Smooth muscle cell (in vitro differentiated cells): ENCODE data around the gene DBF4B. TPM values are rescaled to one million over a fixed set of nuclear protein-coding genes. Genes with fewer than 3 reads are reported as not detected.
"Not testable (repeated sequence)": the region's sequence is repeated elsewhere in the genome, so short reads cannot be mapped to it uniquely, and the experiment has no call there.

Experiments used
- DNase-seq: peaks from one replicate; lab custom pipeline; 2025; ENCODE audit not compliant: unreplicated experiment; lab: John Stamatoyannopoulos, UW
- H2AFZ ChIP-seq: fragments of 200-600 bp; sonication (generic); 2 replicates; pipeline ENCODE4 v1.6.0; 2016; ENCODE audit warnings: antibody characterized with exemption, low read depth, mild to moderate bottlenecking
- H3F3A ChIP-seq: fragments of 200-600 bp; sonication (generic); 2 replicates; pipeline ENCODE4 v1.6.0; 2017; ENCODE audit warnings: antibody characterized with exemption, low read depth
- H3K27ac ChIP-seq: fragments of 200-600 bp; sonication (generic); 2 replicates; pipeline ENCODE4 v1.5.1; 2016; ENCODE audit warnings: low read depth, mild to moderate bottlenecking
- H3K27me3 ChIP-seq: fragments of 200-600 bp; sonication (generic); 2 replicates; pipeline ENCODE4 v1.6.1; 2016; ENCODE audit warnings: low read depth, mild to moderate bottlenecking
- H3K36me3 ChIP-seq: fragments of 200-600 bp; sonication (generic); 2 replicates; pipeline ENCODE4 v1.5.1; 2016; ENCODE audit warnings: low read depth
- H3K4me1 ChIP-seq: fragments of 200-600 bp; sonication (generic); 2 replicates; pipeline ENCODE4 v1.5.1; 2016; ENCODE audit warnings: low read depth
- H3K4me2 ChIP-seq: fragments of 200-600 bp; sonication (generic); 2 replicates; pipeline ENCODE4 v1.6.0; 2016; ENCODE audit warnings: mild to moderate bottlenecking
- H3K4me3 ChIP-seq: fragments of 200-600 bp; sonication (generic); 2 replicates; pipeline ENCODE4 v1.5.1; 2016; ENCODE audit warnings: mild to moderate bottlenecking
- H3K79me2 ChIP-seq: fragments of 200-600 bp; sonication (generic); 2 replicates; pipeline ENCODE4 v1.6.0; 2016; ENCODE audit warnings: low read depth, mild to moderate bottlenecking
- H3K9ac ChIP-seq: fragments of 200-600 bp; sonication (generic); 2 replicates; pipeline ENCODE4 v1.6.0; 2016; ENCODE audit warnings: low read depth
- H3K9me3 ChIP-seq: fragments of 200-600 bp; sonication (generic); replicated peaks from 2 replicates; pipeline ENCODE4 v1.5.1; 2016; ENCODE audit warnings: low read depth
- H4K20me1 ChIP-seq: fragments of 200-600 bp; sonication (generic); 2 replicates; pipeline ENCODE4 v1.6.0; 2016; ENCODE audit warnings: low read depth
- CTCF ChIP-seq: fragments of 200-600 bp; sonication (generic); IDR thresholded peaks from 2 replicates; pipeline ENCODE4 v1.5.1; 2017; ENCODE audit warnings: borderline replicate concordance, mild to moderate bottlenecking, antibody characterized with exemption; ENCODE audit not compliant: insufficient read depth, poor library complexity, severe bottlenecking
- WGBS: methylation state at CpG from one replicate; pipeline ENCODE4 v1.1.7; 2016; ENCODE audit warnings: low lambda C conversion rate; 5-methylcytosine and 5-hydroxymethylcytosine counted together
- polyA plus RNA-seq: library from polyadenylated mRNA; unstranded; fragments of >200 nt; fragmentation: Nextera tagmentation; extraction: Ambion mirVana; gene quantifications from 2 replicates; pipeline ENCODE4 v1.2.1, GENCODE V29; 2016
- total RNA-seq: library from RNA; depleted of rRNA; stranded (reverse); fragments of >200 nt; gene quantifications from 2 replicates; pipeline ENCODE4 v1.2.3, GENCODE V29; 2014

The DBF4B gene
- total and polyA plus RNA-seq, 2 experiments from 2014 or later: 1.6 to 2.7 TPM

DNA sequence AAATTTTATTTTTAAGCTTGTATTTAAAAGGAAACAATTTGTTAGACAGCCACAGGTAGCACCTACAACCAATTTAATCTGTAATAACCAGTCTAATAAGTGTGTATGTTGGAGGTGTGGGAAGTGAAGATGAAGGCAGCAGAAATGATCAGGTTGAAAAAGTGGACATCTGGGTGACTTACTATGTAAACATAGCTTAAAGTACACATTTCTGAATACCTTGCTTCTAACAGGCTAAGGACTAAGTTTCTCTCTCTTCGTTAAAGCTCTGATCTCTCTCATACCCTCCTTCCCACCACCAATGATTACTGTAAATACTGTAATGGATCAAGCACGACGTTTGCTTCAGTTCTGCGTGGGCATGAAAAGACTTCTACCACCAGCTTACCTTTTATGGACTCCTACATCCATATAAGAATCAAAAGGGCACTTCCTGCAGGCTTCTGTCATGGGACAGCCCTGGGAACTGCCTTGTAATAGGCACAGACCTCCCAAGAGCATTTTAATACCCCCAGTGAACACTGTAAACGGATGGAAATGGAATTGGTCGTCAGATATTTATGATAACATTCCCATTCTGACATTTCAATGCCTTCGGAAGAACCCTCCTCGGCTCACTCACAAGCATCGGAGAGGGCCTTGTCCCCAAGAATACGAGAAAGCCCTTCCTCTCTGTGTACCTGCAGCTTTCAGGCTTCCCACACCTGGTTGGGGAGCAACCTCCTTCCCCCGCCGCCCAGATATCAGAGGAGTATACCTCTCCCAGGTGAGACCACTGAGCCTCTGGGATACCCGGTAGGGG lies 19.6 kb upstream of the DBF4B start:
- H3F3A ChIP-seq: no peaks in the 10 kb centered on the region
- TF ChIP-seq CTCF: no peak
- H3K27me3 ChIP-seq: no peaks in the 10 kb centered on the region
- peak overlapping the region; percentile 83 for H3K4me3 ChIP-seq
- no peaks in the 10 kb centered on the region for H4K20me1 ChIP-seq
- H3K9ac ChIP-seq: peak overlapping the region; percentile 83
- peaks cover under 1% of the 10 kb centered on the region for H3K36me3 ChIP-seq
- H3K4me2 ChIP-seq: peak overlapping the region; percentile 95
- no peaks in the 10 kb centered on the region for H3K9me3 ChIP-seq
- H3K79me2 ChIP-seq: peaks cover 34% of the 10 kb centered on the region
- peak overlapping the region; percentile 96 for H2AFZ ChIP-seq
- peaks cover 11% of the 10 kb centered on the region for H3K4me1 ChIP-seq
- DNase-seq: no peak
- WGBS: 6% methylated on average over 13 of the region's 13 CpGs
- peak overlapping the region; percentile 70 for H3K27ac ChIP-seq

- Histone ChIP-seq H3K4me2 (peak within 1 kb of the TSS; percentile 95), H4K20me1 (no peaks in the 10 kb centered on the region), H3K36me3 (no peaks in the 10 kb centered on the region), H2AFZ (peak within 1 kb of the TSS; percentile 96), H3K9ac (peak within 1 kb of the TSS; percentile 83), H3K27ac (peak within 1 kb of the TSS; percentile 70), H3K79me2 (peaks cover 31% of the 10 kb centered on the region), H3K4me1 (peaks cover 11% of the 10 kb centered on the region), H3K27me3 (no peaks in the 10 kb centered on the region), H3F3A (no peaks in the 10 kb centered on the region), H3K4me3 (peak within 1 kb of the TSS; percentile 83), H3K9me3 (no peaks in the 10 kb centered on the region)
- no peak for TF ChIP-seq CTCF
- WGBS: under 1% methylated on average over 51 of the region's 51 CpGs
- peak; percentile 75 for DNase-seq
Measured at GRCh38 chr17:44689477-44690217, 18.8 kb upstream of the DBF4B start, which contains the start of gene CCDC43. Gene CCDC43, minus strand, starts transcription at chr17:44689776. Its CDS starts 23 bp downstream, at chr17:44689753.

DNA sequence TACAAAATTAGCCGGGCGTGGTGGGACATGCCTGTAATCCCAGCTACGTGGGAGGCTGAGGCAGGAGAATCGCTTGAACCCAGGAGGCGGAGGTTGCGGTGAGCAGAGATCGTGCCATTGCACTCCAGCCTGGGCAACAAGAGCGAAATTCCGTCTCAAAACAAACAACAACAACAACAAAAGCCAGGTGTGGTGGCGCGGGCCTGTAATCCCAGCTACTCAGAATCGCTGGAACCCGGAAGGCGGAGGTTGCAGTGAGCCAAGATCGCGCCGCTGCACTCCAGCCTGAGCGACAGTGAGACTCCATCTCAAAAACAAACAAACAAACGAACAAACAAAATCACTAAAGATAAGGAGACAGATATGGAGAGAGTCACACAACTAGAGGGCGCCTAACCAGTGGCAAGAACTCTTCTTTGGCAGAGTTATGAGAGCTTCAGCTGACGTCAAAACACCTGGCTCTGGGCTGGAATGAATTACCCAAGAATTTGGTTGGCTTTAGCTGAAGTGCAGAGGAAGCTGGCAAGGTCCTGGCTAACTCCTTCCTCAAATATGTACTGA lies 17.6 kb upstream of the DBF4B start:
- WGBS: 89% methylated on average over 21 of the region's 21 CpGs
- H3K27ac ChIP-seq, H3K36me3 ChIP-seq, H2AFZ ChIP-seq, DNase-seq, H3K9ac ChIP-seq, H3K27me3 ChIP-seq, H4K20me1 ChIP-seq, H3F3A ChIP-seq, H3K9me3 ChIP-seq: not testable (repeated sequence)
- Histone ChIP-seq H3K4me2 (peak overlapping the region; percentile 95), H3K79me2 (peaks cover 31% of the 10 kb centered on the region), H3K4me1 (peaks cover 11% of the 10 kb centered on the region), H3K4me3 (peak overlapping the region; percentile 83)

GRCh38 chr17:44693609-44694008 lies 14.9 kb upstream of the DBF4B start:
- TF ChIP-seq CTCF: no peak
- no peaks in the 10 kb centered on the region for H3K9me3 ChIP-seq
- WGBS: 90% methylated on average over 11 of the region's 11 CpGs
- no peaks in the 10 kb centered on the region for H4K20me1 ChIP-seq
- H3K36me3 ChIP-seq: no peaks in the 10 kb centered on the region
- peaks cover 7% of the 10 kb centered on the region for H3K79me2 ChIP-seq
- no peak overlapping the region for H3K4me2 ChIP-seq
- no peaks in the 10 kb centered on the region for H3K27me3 ChIP-seq
- H3K27ac ChIP-seq: no peak overlapping the region
- H3K4me3 ChIP-seq: no peak overlapping the region
- no peak overlapping the region for H3K9ac ChIP-seq
- no peaks in the 10 kb centered on the region for H3F3A ChIP-seq
- peaks cover 7% of the 10 kb centered on the region for H3K4me1 ChIP-seq
- no peak overlapping the region for H2AFZ ChIP-seq
- no peak for DNase-seq

GRCh38 chr17:44700288-44700687 lies 8.2 kb upstream of the DBF4B start:
- H3K27me3 ChIP-seq, H3K4me2 ChIP-seq, H3K9ac ChIP-seq, H4K20me1 ChIP-seq, H3K36me3 ChIP-seq, H3K79me2 ChIP-seq, H3K27ac ChIP-seq, H3K4me1 ChIP-seq, H3K9me3 ChIP-seq, H3F3A ChIP-seq, H3K4me3 ChIP-seq, H2AFZ ChIP-seq, DNase-seq: not testable (repeated sequence)
- 93% methylated on average over 10 of the region's 10 CpGs for WGBS
